ENCODE data around the gene RNASE8. TPM values are rescaled to one million over a fixed set of nuclear protein-coding genes. Genes with fewer than 3 reads are reported as not detected.

Gene RNASE8
- total RNA-seq, 1 donor from 2014 or later: not detected

- DNase-seq: no peak
Measured at GRCh38 chr14:21053184-21054122, 4.2 kb upstream of the RNASE8 start.

- no peak for DNase-seq
Measured at GRCh38 chr14:21054123-21054767, 3.4 kb upstream of the RNASE8 start.

GRCh38 chr14:21054768-21055145 is 2.9 kb upstream of the RNASE8 start:
- no peak for DNase-seq

- DNase-seq: no peak
Measured at GRCh38 chr14:21055432-21056117, 2.0 kb upstream of the RNASE8 start.

- DNase-seq: no peak
Measured at GRCh38 chr14:21056520-21057163, 980 bp upstream of the RNASE8 start.

GRCh38 chr14:21058903-21059302 is 1.3 kb downstream of the RNASE8 start:
- DNase-seq: no peak

GRCh38 chr14:21059842-21060613 is 2.4 kb downstream of the RNASE8 start:
- no peak for DNase-seq

- DNase-seq: no peak
Measured at GRCh38 chr14:21060614-21061346, 3.2 kb downstream of the RNASE8 start.

GRCh38 chr14:21061347-21061668 is 3.7 kb downstream of the RNASE8 start:
- no peak for DNase-seq

GRCh38 chr14:21063479-21063878 is 5.9 kb downstream of the RNASE8 start:
- DNase-seq: no peak

- no peak for DNase-seq
Measured at GRCh38 chr14:21066882-21067502, 9.4 kb downstream of the RNASE8 start.

GRCh38 chr14:21068521-21069387 is 11.1 kb downstream of the RNASE8 start:
- DNase-seq: peak; percentile 14

- peak; percentile 38 for DNase-seq
Measured at GRCh38 chr14:21069388-21070082, 11.9 kb downstream of the RNASE8 start.

GRCh38 chr14:21070083-21070609 is 12.5 kb downstream of the RNASE8 start, which contains the start of gene ARHGEF40:
Gene ARHGEF40, plus strand, starts transcription at chr14:21070304. Its CDS starts 93 bp downstream, at chr14:21070397.
- peak; percentile 42 for DNase-seq

- no peak for DNase-seq
Measured at GRCh38 chr14:21070610-21071224, 13.1 kb downstream of the RNASE8 start.

- peak; percentile 63 for DNase-seq
Measured at GRCh38 chr14:21071225-21072030, 13.8 kb downstream of the RNASE8 start.

GRCh38 chr14:21072031-21072473 is 14.4 kb downstream of the RNASE8 start:
- DNase-seq: no peak
